Right lobe of liver (tissue), 4 donors: ENCODE data around the gene CERS5.

ENCODE experiments used
- CTCF ChIP-seq, 4 donors: fragments of 200-600 bp in 3 of 4; fragments of 450-650 bp in 1 of 4; IDR thresholded peaks; one replicate each; pipeline versions ENCODE4 v1.5.1 to v1.8.0; 2016 to 2022; ENCODE audit warnings: antibody characterized with exemption in 4 of 4, mild to moderate bottlenecking in 2 of 4
- POLR2A ChIP-seq: fragments of 450-650 bp; IDR thresholded peaks from one replicate; pipeline ENCODE4 v1.6.1; 2017; ENCODE audit warnings: antibody characterized with exemption, mild to moderate bottlenecking
- donor health status: DM: no; HTN: no; CAD: no.
- donor health status: DM: no; HTN: no; CAD: no.
- donor health status: DM: no; HTN: yes; CAD: no.

DNA sequence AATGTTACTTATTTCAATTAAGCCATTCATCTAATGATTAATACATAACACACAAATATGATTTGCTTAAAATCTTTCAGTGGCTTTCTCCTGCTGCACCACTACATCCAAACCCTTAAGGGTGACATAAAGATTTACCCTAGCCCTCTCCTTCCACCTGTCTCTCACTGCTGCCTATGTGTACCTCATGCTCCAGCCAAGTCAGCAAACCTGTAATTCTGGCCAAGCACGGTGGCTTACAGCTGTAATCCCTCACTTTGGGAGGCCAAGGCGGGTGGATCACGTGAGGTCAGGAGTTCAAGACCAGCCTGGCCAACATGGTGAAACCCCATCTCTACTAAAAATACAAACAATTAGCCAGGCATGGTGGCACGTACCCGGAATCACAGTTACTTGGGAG is 31.7 kb upstream of the CERS5 start:
- TF ChIP-seq POLR2A, result no peak
- no peak for TF ChIP-seq CTCF (IDR thresholded peaks at IDR 0.05)
